Measurements from ENCODE around the gene DR1.
"Not testable (repeated sequence)": the region's sequence is repeated elsewhere in the genome, so short reads cannot be mapped to it uniquely, and the experiment has no call there.

The DR1 gene

GRCh38 chr1:93369734-93370133, 24.0 kb downstream of the DR1 start:
- no peak overlapping the region for H3K4me3 ChIP-seq (ENCODE audit: low read depth, low read length)
- TF ChIP-seq POLR2A (IDR thresholded peaks at IDR 0.05; ENCODE audit: extremely low read depth, insufficient read length): no peak
- no peak for TF ChIP-seq MAX (IDR thresholded peaks at IDR 0.05; ENCODE audit: low read depth, low read length)
- TF ChIP-seq MYC (IDR thresholded peaks at IDR 0.05; ENCODE audit: low read depth, low read length): no peak
- TF ChIP-seq CTCF (IDR thresholded peaks at IDR 0.05; ENCODE audit: low read depth, low read length): no peak
- DNase-seq (ENCODE audit: low read depth): no peak

- no peak for DNase-seq (ENCODE audit: low read depth)
- no peak for TF ChIP-seq POLR2A (IDR thresholded peaks at IDR 0.05; ENCODE audit: extremely low read depth, insufficient read length)
- TF ChIP-seq CTCF (IDR thresholded peaks at IDR 0.05; ENCODE audit: low read depth, low read length): no peak
- no peak for TF ChIP-seq MYC (IDR thresholded peaks at IDR 0.05; ENCODE audit: low read depth, low read length)
- no peak for TF ChIP-seq MAX (IDR thresholded peaks at IDR 0.05; ENCODE audit: low read depth, low read length)
- H3K4me3 ChIP-seq (ENCODE audit: low read depth, low read length): no peak overlapping the region
These were observed 28.8 kb downstream of the DR1 start for GRCh38 chr1:93374334-93375106.

- DNase-seq (ENCODE audit: low read depth): no peak
- H3K4me3 ChIP-seq (ENCODE audit: low read depth, low read length): no peak overlapping the region
- TF ChIP-seq MAX (IDR thresholded peaks at IDR 0.05; ENCODE audit: low read depth, low read length) (no peak), POLR2A (IDR thresholded peaks at IDR 0.05; ENCODE audit: extremely low read depth, insufficient read length) (no peak), CTCF (IDR thresholded peaks at IDR 0.05; ENCODE audit: low read depth, low read length) (no peak), MYC (IDR thresholded peaks at IDR 0.05; ENCODE audit: low read depth, low read length) (no peak)
These were observed 38.9 kb downstream of the DR1 start for GRCh38 chr1:93384656-93385055.

GRCh38 chr1:93386268-93386667, 40.6 kb downstream of the DR1 start:
- not testable (repeated sequence) for DNase-seq (ENCODE audit: low read depth); H3K4me3 ChIP-seq (ENCODE audit: low read depth, low read length)

GRCh38 chr1:93394514-93394913, 48.8 kb downstream of the DR1 start:
- no peak for DNase-seq (ENCODE audit: low read depth)
- TF ChIP-seq CTCF (IDR thresholded peaks at IDR 0.05; ENCODE audit: low read depth, low read length) (no peak), MYC (IDR thresholded peaks at IDR 0.05; ENCODE audit: low read depth, low read length) (no peak), POLR2A (IDR thresholded peaks at IDR 0.05; ENCODE audit: extremely low read depth, insufficient read length) (no peak), MAX (IDR thresholded peaks at IDR 0.05; ENCODE audit: low read depth, low read length) (no peak)
- H3K4me3 ChIP-seq (ENCODE audit: low read depth, low read length): no peak overlapping the region

GRCh38 chr1:93395195-93395594, 49.5 kb downstream of the DR1 start:
- TF ChIP-seq CTCF (IDR thresholded peaks at IDR 0.05; ENCODE audit: low read depth, low read length) (no peak), MYC (IDR thresholded peaks at IDR 0.05; ENCODE audit: low read depth, low read length) (no peak), MAX (IDR thresholded peaks at IDR 0.05; ENCODE audit: low read depth, low read length) (no peak), POLR2A (IDR thresholded peaks at IDR 0.05; ENCODE audit: extremely low read depth, insufficient read length) (no peak)
- no peak for DNase-seq (ENCODE audit: low read depth)

More at GRCh38 chr1:93395195-93395594, 49.5 kb downstream of the DR1 start:
- no peak overlapping the region for H3K4me3 ChIP-seq (ENCODE audit: low read depth, low read length)
